Smooth muscle cell (in vitro differentiated cells): ENCODE results near the gene BLOC1S3. TPM values are rescaled to one million over a fixed set of nuclear protein-coding genes. Genes with fewer than 3 reads are reported as not detected.

Experiments used
- DNase-seq: peaks from one replicate; lab custom pipeline; 2025; ENCODE audit not compliant: unreplicated experiment; lab: John Stamatoyannopoulos, UW
- H2AFZ ChIP-seq: fragments of 200-600 bp; sonication (generic); 2 replicates; pipeline ENCODE4 v1.6.0; 2016; ENCODE audit warnings: antibody characterized with exemption, low read depth, mild to moderate bottlenecking
- H3F3A ChIP-seq: fragments of 200-600 bp; sonication (generic); 2 replicates; pipeline ENCODE4 v1.6.0; 2017; ENCODE audit warnings: antibody characterized with exemption, low read depth
- H3K27ac ChIP-seq: fragments of 200-600 bp; sonication (generic); 2 replicates; pipeline ENCODE4 v1.5.1; 2016; ENCODE audit warnings: low read depth, mild to moderate bottlenecking
- H3K27me3 ChIP-seq: fragments of 200-600 bp; sonication (generic); 2 replicates; pipeline ENCODE4 v1.6.1; 2016; ENCODE audit warnings: low read depth, mild to moderate bottlenecking
- H3K36me3 ChIP-seq: fragments of 200-600 bp; sonication (generic); 2 replicates; pipeline ENCODE4 v1.5.1; 2016; ENCODE audit warnings: low read depth
- H3K4me1 ChIP-seq: fragments of 200-600 bp; sonication (generic); 2 replicates; pipeline ENCODE4 v1.5.1; 2016; ENCODE audit warnings: low read depth
- H3K4me2 ChIP-seq: fragments of 200-600 bp; sonication (generic); 2 replicates; pipeline ENCODE4 v1.6.0; 2016; ENCODE audit warnings: mild to moderate bottlenecking
- H3K4me3 ChIP-seq: fragments of 200-600 bp; sonication (generic); 2 replicates; pipeline ENCODE4 v1.5.1; 2016; ENCODE audit warnings: mild to moderate bottlenecking
- H3K79me2 ChIP-seq: fragments of 200-600 bp; sonication (generic); 2 replicates; pipeline ENCODE4 v1.6.0; 2016; ENCODE audit warnings: low read depth, mild to moderate bottlenecking
- H3K9ac ChIP-seq: fragments of 200-600 bp; sonication (generic); 2 replicates; pipeline ENCODE4 v1.6.0; 2016; ENCODE audit warnings: low read depth
- H3K9me3 ChIP-seq: fragments of 200-600 bp; sonication (generic); replicated peaks from 2 replicates; pipeline ENCODE4 v1.5.1; 2016; ENCODE audit warnings: low read depth
- H4K20me1 ChIP-seq: fragments of 200-600 bp; sonication (generic); 2 replicates; pipeline ENCODE4 v1.6.0; 2016; ENCODE audit warnings: low read depth
- WGBS: methylation state at CpG from one replicate; pipeline ENCODE4 v1.1.7; 2016; ENCODE audit warnings: low lambda C conversion rate; 5-methylcytosine and 5-hydroxymethylcytosine counted together
- polyA plus RNA-seq: library from polyadenylated mRNA; unstranded; fragments of >200 nt; fragmentation: Nextera tagmentation; extraction: Ambion mirVana; gene quantifications from 2 replicates; pipeline ENCODE4 v1.2.1, GENCODE V29; 2016
- total RNA-seq: library from RNA; depleted of rRNA; stranded (reverse); fragments of >200 nt; gene quantifications from 2 replicates; pipeline ENCODE4 v1.2.3, GENCODE V29; 2014
- TF ChIP-seq, protein P1 (sequence below): fragments of 200-600 bp; sonication (generic); IDR thresholded peaks from 2 replicates; pipeline ENCODE4 v1.5.1; 2017; ENCODE audit warnings: borderline replicate concordance, mild to moderate bottlenecking, antibody characterized with exemption; ENCODE audit not compliant: insufficient read depth, poor library complexity, severe bottlenecking

Gene BLOC1S3
- total and polyA plus RNA-seq, 2 experiments from 2014 or later: 3.5 to 7.7 TPM

DNA sequence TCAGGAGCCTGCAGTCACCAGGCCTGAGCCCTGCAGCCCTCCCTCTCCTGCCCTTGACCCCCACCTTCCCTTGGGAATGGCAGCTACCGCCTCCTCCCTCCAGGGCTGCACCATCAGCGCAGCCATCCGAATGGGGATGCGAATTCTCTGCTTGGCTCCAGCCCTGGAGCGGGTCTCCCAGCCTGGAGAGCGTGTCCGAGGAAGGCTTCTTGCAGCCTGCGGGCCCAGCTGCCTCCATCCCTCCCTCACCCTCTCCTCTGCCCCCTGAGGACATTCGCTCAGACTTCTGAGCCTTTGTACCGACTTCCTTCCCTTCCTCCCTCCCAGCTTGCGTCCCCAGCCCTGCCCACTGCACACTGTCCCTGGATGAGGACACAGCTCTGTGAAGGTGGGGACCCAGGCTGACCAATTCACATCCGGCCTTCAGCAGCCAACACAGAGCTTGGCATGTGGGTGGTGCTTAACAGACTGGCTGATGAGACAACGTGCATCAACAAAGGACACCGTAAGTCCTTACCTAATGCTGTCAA, 11.8 kb upstream of the BLOC1S3 start:
- H3K9ac ChIP-seq: no peak overlapping the region
- 70% methylated on average over 12 of the region's 14 CpGs for WGBS
- no peaks in the 10 kb centered on the region for H4K20me1 ChIP-seq
- H3K4me2 ChIP-seq: no peak overlapping the region
- no peaks in the 10 kb centered on the region for H3K79me2 ChIP-seq
- no peaks in the 10 kb centered on the region for H3K36me3 ChIP-seq
- no peaks in the 10 kb centered on the region for H3K27me3 ChIP-seq
- no peak overlapping the region for H3K27ac ChIP-seq
- H3F3A ChIP-seq: no peaks in the 10 kb centered on the region
- TF ChIP-seq, protein P1, sequence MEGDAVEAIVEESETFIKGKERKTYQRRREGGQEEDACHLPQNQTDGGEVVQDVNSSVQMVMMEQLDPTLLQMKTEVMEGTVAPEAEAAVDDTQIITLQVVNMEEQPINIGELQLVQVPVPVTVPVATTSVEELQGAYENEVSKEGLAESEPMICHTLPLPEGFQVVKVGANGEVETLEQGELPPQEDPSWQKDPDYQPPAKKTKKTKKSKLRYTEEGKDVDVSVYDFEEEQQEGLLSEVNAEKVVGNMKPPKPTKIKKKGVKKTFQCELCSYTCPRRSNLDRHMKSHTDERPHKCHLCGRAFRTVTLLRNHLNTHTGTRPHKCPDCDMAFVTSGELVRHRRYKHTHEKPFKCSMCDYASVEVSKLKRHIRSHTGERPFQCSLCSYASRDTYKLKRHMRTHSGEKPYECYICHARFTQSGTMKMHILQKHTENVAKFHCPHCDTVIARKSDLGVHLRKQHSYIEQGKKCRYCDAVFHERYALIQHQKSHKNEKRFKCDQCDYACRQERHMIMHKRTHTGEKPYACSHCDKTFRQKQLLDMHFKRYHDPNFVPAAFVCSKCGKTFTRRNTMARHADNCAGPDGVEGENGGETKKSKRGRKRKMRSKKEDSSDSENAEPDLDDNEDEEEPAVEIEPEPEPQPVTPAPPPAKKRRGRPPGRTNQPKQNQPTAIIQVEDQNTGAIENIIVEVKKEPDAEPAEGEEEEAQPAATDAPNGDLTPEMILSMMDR: no peak
- no peak overlapping the region for H3K4me3 ChIP-seq
- H3K9me3 ChIP-seq: no peaks in the 10 kb centered on the region
- H3K4me1 ChIP-seq: peaks cover 5% of the 10 kb centered on the region
- DNase-seq: no peak
- no peak overlapping the region for H2AFZ ChIP-seq

DNA sequence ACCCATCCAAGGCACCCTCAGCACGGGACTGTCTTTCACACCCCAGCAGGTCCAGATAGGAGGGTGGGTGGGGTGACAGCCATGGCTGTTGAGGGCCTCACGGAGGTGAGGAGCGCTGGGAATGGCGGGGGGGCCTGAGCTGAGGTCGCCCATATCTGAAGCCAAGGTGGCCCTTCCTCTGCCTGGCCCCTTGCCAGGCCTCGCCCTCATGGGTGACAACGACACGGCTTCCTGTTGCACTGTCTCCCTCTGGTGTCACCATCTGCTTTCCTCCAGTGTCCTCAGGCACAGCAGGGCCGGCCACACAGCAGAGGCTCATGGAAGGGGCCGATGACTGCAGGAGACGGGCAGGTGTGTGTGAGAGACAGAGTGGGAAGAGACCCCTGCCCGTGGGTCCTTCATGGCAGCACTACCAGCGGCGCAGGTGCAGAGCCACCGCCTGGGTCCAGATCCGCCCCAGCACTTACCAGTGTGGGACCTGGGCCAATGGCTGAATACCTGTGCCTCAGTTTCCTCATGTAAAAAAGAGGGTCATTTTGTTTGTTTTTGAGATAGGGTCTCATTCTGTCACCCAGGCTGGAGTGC, 9.7 kb upstream of the BLOC1S3 start:
- Histone ChIP-seq H3K9me3 (no peaks in the 10 kb centered on the region), H4K20me1 (no peaks in the 10 kb centered on the region), H2AFZ (no peak overlapping the region), H3K27me3 (no peaks in the 10 kb centered on the region), H3K4me2 (no peak overlapping the region), H3K9ac (no peak overlapping the region), H3K79me2 (no peaks in the 10 kb centered on the region), H3F3A (no peaks in the 10 kb centered on the region), H3K36me3 (no peaks in the 10 kb centered on the region), H3K4me1 (peaks cover 5% of the 10 kb centered on the region), H3K27ac (no peak overlapping the region), H3K4me3 (no peak overlapping the region)
- 96% methylated on average over 16 of the region's 16 CpGs for WGBS
- TF ChIP-seq, protein P1: no peak
- DNase-seq: no peak

DNA sequence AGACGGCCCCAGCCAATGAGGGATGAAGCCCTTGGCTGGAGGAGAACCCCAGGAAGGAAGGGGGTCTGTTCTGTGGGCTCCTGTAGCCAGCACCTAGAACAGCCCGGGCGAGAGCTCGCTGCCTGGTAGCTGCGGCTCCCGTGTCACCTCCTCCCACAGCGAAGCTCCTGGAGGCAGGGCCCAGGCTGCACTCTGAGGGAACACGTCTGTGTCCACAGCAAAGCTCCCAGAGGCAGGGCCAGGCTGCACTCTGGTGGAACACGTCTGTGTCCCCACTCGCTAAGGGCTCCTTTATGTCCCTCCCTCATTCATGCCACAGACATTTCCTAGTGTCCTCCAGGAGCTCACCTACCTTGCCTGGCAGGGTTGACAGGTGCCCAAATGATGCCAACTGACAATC, 9.0 kb upstream of the BLOC1S3 start:
- Histone ChIP-seq H3K27me3 (no peaks in the 10 kb centered on the region), H3F3A (no peaks in the 10 kb centered on the region), H2AFZ (no peak overlapping the region), H4K20me1 (peaks cover 6% of the 10 kb centered on the region), H3K4me3 (no peak overlapping the region), H3K4me2 (no peak overlapping the region), H3K27ac (no peak overlapping the region), H3K79me2 (no peaks in the 10 kb centered on the region), H3K4me1 (peaks cover 5% of the 10 kb centered on the region), H3K9ac (no peak overlapping the region), H3K9me3 (no peaks in the 10 kb centered on the region), H3K36me3 (no peaks in the 10 kb centered on the region)
- TF ChIP-seq, protein P1: no peak
- DNase-seq: no peak
- WGBS: 94% methylated on average over 10 of the region's 10 CpGs
